ENCODE data around the gene EPHA6. TPM values are rescaled to one million over a fixed set of nuclear protein-coding genes. Genes with fewer than 3 reads are reported as not detected.

EPHA6 gene
- total and polyA plus RNA-seq, 7 donors, result 0.04 TPM; not detected in 6

GRCh38 chr3:97711654-97712053 is 897.3 kb downstream of the EPHA6 start:
- no peak overlapping the region for H3K4me3 ChIP-seq
- H3K27me3 ChIP-seq (ENCODE audit: insufficient read depth in 3 of 3, low read length in 2 of 3), result no peaks in the 10 kb centered on the region
- ATAC-seq, result no peak
- no peaks in the 10 kb centered on the region for H3K36me3 ChIP-seq (ENCODE audit: insufficient read depth in 1 of 2, low read depth in 1 of 2)
- DNase-seq, result no peak
- intact Hi-C loops (cut with DNase I), result no loop called here
- H3K9me3 ChIP-seq, result no peaks in the 10 kb centered on the region
- H3K4me1 ChIP-seq, result no peaks in the 10 kb centered on the region
- no peak for TF ChIP-seq CTCF (IDR thresholded peaks at IDR 0.05)
- no peak overlapping the region for H3K27ac ChIP-seq

GRCh38 chr3:97712919-97713318 is 898.5 kb downstream of the EPHA6 start:
- 56 to 67% (median 61%) methylated on average over 3 of the region's 3 CpGs for WGBS, 3 donors

GRCh38 chr3:97713634-97714033 is 899.2 kb downstream of the EPHA6 start:
- ATAC-seq, result no peak
- 58 to 70% (median 59%) methylated on average over 1 of the region's 1 CpG for WGBS, 3 donors

More at GRCh38 chr3:97712919-97713318, 898.5 kb downstream of the EPHA6 start:
- Histone ChIP-seq H3K36me3 (ENCODE audit: insufficient read depth in 1 of 2, low read depth in 1 of 2) (no peaks in the 10 kb centered on the region), H3K27me3 (ENCODE audit: insufficient read depth in 3 of 3, low read length in 2 of 3) (no peaks in the 10 kb centered on the region), H3K4me1 (no peaks in the 10 kb centered on the region), H3K27ac (no peak overlapping the region), H3K4me3 (no peak overlapping the region), H3K9me3 (no peaks in the 10 kb centered on the region)
- DNase-seq (no peak), ATAC-seq (no peak)
- TF ChIP-seq CTCF (IDR thresholded peaks at IDR 0.05), result no peak
- intact Hi-C loops (cut with DNase I), result no loop called here

GRCh38 chr3:97719156-97719821 is 904.9 kb downstream of the EPHA6 start:
- no peaks in the 10 kb centered on the region for H3K9me3 ChIP-seq
- intact Hi-C loops (cut with DNase I), result no loop called here
- no peaks in the 10 kb centered on the region for H3K27me3 ChIP-seq (ENCODE audit: insufficient read depth in 3 of 3, low read length in 2 of 3)
- 3 to 6% (median 4%) methylated on average over 7 of the region's 7 CpGs for WGBS, 3 donors
- DNase-seq (peak; percentile 40 to 70), ATAC-seq (peak; percentile 70 to 97 (median 80))
- no peak overlapping the region for H3K4me3 ChIP-seq
- TF ChIP-seq CTCF (IDR thresholded peaks at IDR 0.05), result peak; percentile 93
- H3K4me1 ChIP-seq, result peaks cover 8% of the 10 kb centered on the region
- no peaks in the 10 kb centered on the region for H3K36me3 ChIP-seq (ENCODE audit: insufficient read depth in 1 of 2, low read depth in 1 of 2)
- H3K27ac ChIP-seq, result no peak overlapping the region

More at GRCh38 chr3:97713634-97714033, 899.2 kb downstream of the EPHA6 start:
- H3K36me3 ChIP-seq (ENCODE audit: insufficient read depth in 1 of 2, low read depth in 1 of 2), result no peaks in the 10 kb centered on the region
- no peaks in the 10 kb centered on the region for H3K27me3 ChIP-seq (ENCODE audit: insufficient read depth in 3 of 3, low read length in 2 of 3)
- no peak for DNase-seq
- no peak overlapping the region for H3K27ac ChIP-seq
- TF ChIP-seq CTCF (IDR thresholded peaks at IDR 0.05), result no peak
- no peaks in the 10 kb centered on the region for H3K9me3 ChIP-seq
- intact Hi-C loops (cut with DNase I), result no loop called here
- no peaks in the 10 kb centered on the region for H3K4me1 ChIP-seq
- no peak overlapping the region for H3K4me3 ChIP-seq

GRCh38 chr3:97720417-97720816 is 906.0 kb downstream of the EPHA6 start:
- 41 to 64% (median 54%) methylated on average over 2 of the region's 2 CpGs for WGBS, 3 donors
- peak; percentile 42 to 88 (median 76) for ATAC-seq
- peak in 1 of 2 donors; percentile 44 for DNase-seq
- no peak overlapping the region for H3K27ac ChIP-seq
- TF ChIP-seq CTCF (IDR thresholded peaks at IDR 0.05), result no peak
- no peaks in the 10 kb centered on the region for H3K36me3 ChIP-seq (ENCODE audit: insufficient read depth in 1 of 2, low read depth in 1 of 2)
- no peaks in the 10 kb centered on the region for H3K9me3 ChIP-seq
- no peaks in the 10 kb centered on the region for H3K27me3 ChIP-seq (ENCODE audit: insufficient read depth in 3 of 3, low read length in 2 of 3)
- H3K4me3 ChIP-seq, result no peak overlapping the region
- intact Hi-C loops (cut with DNase I), result loop anchor here in 1 of 2 donors (10.0 kb wide), 1 partner anchor 856 kb away; no protein-coding TSS in a partner anchor
- peaks cover 8% of the 10 kb centered on the region for H3K4me1 ChIP-seq
